Keratinocyte (primary cell): ENCODE results near the gene C1orf53.

Source experiments
- CTCF ChIP-seq, 3 experiments: IDR thresholded peaks in 1 of 3; conservative IDR thresholded peaks in 1 of 3; optimal IDR thresholded peaks in 1 of 3; 2 replicates in 2 of 3; 3 replicates in 1 of 3; pipeline versions ENCODE3 to v1.5.1; 2011; ENCODE audit warnings: low read length in 3 of 3, mild to moderate bottlenecking in 3 of 3, moderate library complexity in 2 of 3, control low read depth in 1 of 3, inconsistent platforms in 1 of 3; ENCODE audit not compliant: insufficient read depth in 2 of 3; ENCODE audit errors: extremely low read depth in 1 of 3
- EZH2 ChIP-seq: IDR thresholded peaks from one replicate; pipeline ENCODE4 v1.6.1; 2012; ENCODE audit warnings: inconsistent platforms, mild to moderate bottlenecking, low read length, moderate library complexity

- no peak for TF ChIP-seq CTCF (optimal IDR thresholded peaks at IDR 0.05 in 1 of 3, IDR thresholded peaks at IDR 0.05 in 1 of 3, conservative IDR thresholded peaks at IDR 0.05 in 1 of 3; ENCODE audit: extremely low read depth in 1 of 3, insufficient read depth in 2 of 3, low read length in 3 of 3)
- no peak for TF ChIP-seq EZH2
These were observed 9.7 kb upstream of the C1orf53 start for GRCh38 chr1:197892684-197893083.
